ENCODE measurements around the gene PCNX4. TPM values are rescaled to one million over a fixed set of nuclear protein-coding genes. Genes with fewer than 3 reads are reported as not detected.

The PCNX4 gene
- total RNA-seq, 1 experiment from 2014 or later, result 48.4 TPM

- CTCF ChIA-PET, result interaction anchor here (1.3 to 2.1 kb wide), 2 partner anchors 100 to 203 kb away, joined by 3 to 4 read pairs; no protein-coding TSS in a partner anchor
- DNase-seq (ENCODE audit: low read depth, low spot score), result no peak
- RAD21 ChIA-PET (ENCODE audit: low non-redundant PET in 1 of 2, low total read pairs in 2 of 2, uncharacterized antibody in 2 of 2, unreplicated experiment in 2 of 2), result no interaction called here
These were observed 74.4 kb downstream of the PCNX4 start for GRCh38 chr14:60166142-60166541.

DNA sequence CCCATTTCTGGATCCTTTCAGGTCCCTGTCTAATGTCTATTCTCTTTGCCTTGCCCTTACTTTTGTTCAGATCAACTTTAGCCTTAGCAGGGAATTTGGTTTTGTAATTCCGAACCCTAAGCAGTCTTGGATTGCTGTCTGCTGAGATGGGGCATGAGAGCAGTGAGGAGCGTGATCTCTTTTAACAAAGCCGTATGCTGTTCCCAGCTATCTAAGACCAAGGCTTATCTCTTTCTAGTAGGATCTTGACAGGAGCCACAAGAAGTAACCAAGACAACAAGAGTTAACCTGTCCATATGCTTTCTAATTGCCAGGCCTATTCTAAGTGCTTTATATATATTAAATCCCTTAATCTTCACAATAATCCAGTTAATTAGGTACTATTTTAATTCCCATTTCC lies 78.0 kb downstream of the PCNX4 start:
- RAD21 ChIA-PET (ENCODE audit: low non-redundant PET in 1 of 2, low total read pairs in 2 of 2, uncharacterized antibody in 2 of 2, unreplicated experiment in 2 of 2), result no interaction called here

More at GRCh38 chr14:60166142-60166541, 74.4 kb downstream of the PCNX4 start:
- Histone ChIP-seq H3K9me2 (ENCODE audit: insufficient read depth) (no peaks in the 10 kb centered on the region), H3K27ac (ENCODE audit: low read depth, low read length) (0 out of 2 replicates have a peak overlapping the region, but pooled peaks have one; percentile 91), H3K9me3 (ENCODE audit: control insufficient read depth in 1 of 2, insufficient read depth in 1 of 2, low read depth in 1 of 2, low read length in 2 of 2) (no peaks in the 10 kb centered on the region), H3K4me1 (ENCODE audit: control insufficient read depth in 1 of 2, insufficient read depth in 2 of 2, low read length in 2 of 2) (peaks cover 14 to 27% of the 10 kb centered on the region in 2 experiments), H3K9ac (ENCODE audit: low read length) (peak overlapping the region; percentile 87), H3K4me2 (ENCODE audit: low read length) (peak overlapping the region; percentile 97), H3K4me3 (replicated peaks in 1 of 2; ENCODE audit: low read depth in 1 of 2, low read length in 2 of 2) (peak overlapping the region in 1 of 2 experiments; percentile 98; a peak in 2 of 4 replicates), H3K79me2 (ENCODE audit: insufficient read depth, low read length) (peaks cover 5% of the 10 kb centered on the region), H4K20me1 (ENCODE audit: insufficient read depth) (no peaks in the 10 kb centered on the region), H2AFZ (ENCODE audit: low read depth, low read length, poor library complexity, severe bottlenecking) (peak overlapping the region; percentile 78), H3K27me3 (ENCODE audit: insufficient read depth, low read length) (no peaks in the 10 kb centered on the region), H3K36me3 (ENCODE audit: control insufficient read depth in 1 of 2, insufficient read depth in 2 of 2, low read length in 2 of 2) (no peaks in the 10 kb centered on the region)
- intact Hi-C loops (cut with micrococcal nuclease), result loop anchor here (5.0 kb wide), 1 partner anchor 199 kb away; no protein-coding TSS in a partner anchor
- POLR2A ChIA-PET, result no interaction called here
- ATAC-seq, result no peak
- no peak for TF ChIP-seq SIN3A (IDR thresholded peaks at IDR 0.05; ENCODE audit: low read depth)
- no peak for TF ChIP-seq ZNF274 (IDR thresholded peaks at IDR 0.05; ENCODE audit: low read depth, low read length)
- TF ChIP-seq POLR2A (IDR thresholded peaks at IDR 0.05; ENCODE audit: borderline replicate concordance, extremely low read depth, insufficient read depth, insufficient read length), result no peak
- no peak for TF ChIP-seq MAX (IDR thresholded peaks at IDR 0.05)
- no peak for TF ChIP-seq ZFX (IDR thresholded peaks at IDR 0.05)
- BruUV-seq (replicated peaks), result no TSS peak

More for the DNA sequence above, 78.0 kb downstream of the PCNX4 start:
- ChIA-PET POLR2A (no interaction called here), CTCF (interaction anchor here (0.6 kb wide), 1 partner anchor 437 kb away, joined by 3 read pairs; no protein-coding TSS in a partner anchor)
- BruUV-seq (replicated peaks), result no TSS peak
- ATAC-seq (no peak), DNase-seq (ENCODE audit: low read depth, low spot score) (no peak)
- H3K9me3 ChIP-seq (ENCODE audit: control insufficient read depth in 1 of 2, insufficient read depth in 1 of 2, low read depth in 1 of 2, low read length in 2 of 2), result no peaks in the 10 kb centered on the region
- no peak overlapping the region for H2AFZ ChIP-seq (ENCODE audit: low read depth, low read length, poor library complexity, severe bottlenecking)
- intact Hi-C loops (cut with micrococcal nuclease), result loop anchor here (5.0 kb wide), 1 partner anchor 202 kb away; no protein-coding TSS in a partner anchor
- H3K4me1 ChIP-seq (ENCODE audit: control insufficient read depth in 1 of 2, insufficient read depth in 2 of 2, low read length in 2 of 2), result peaks cover 7 to 10% of the 10 kb centered on the region in 2 experiments; a peak in 3 of 4 replicates
- no peak for TF ChIP-seq SIN3A (IDR thresholded peaks at IDR 0.05; ENCODE audit: low read depth)
- no peak for TF ChIP-seq EZH2 (IDR thresholded peaks at IDR 0.05)
- H3K27me3 ChIP-seq (ENCODE audit: insufficient read depth, low read length), result no peaks in the 10 kb centered on the region
- H3K79me2 ChIP-seq (ENCODE audit: insufficient read depth, low read length), result no peaks in the 10 kb centered on the region
- no peaks in the 10 kb centered on the region for H3K36me3 ChIP-seq (ENCODE audit: control insufficient read depth in 1 of 2, insufficient read depth in 2 of 2, low read length in 2 of 2)
- no peak overlapping the region for H3K4me2 ChIP-seq (ENCODE audit: low read length)
- no peak overlapping the region for H3K27ac ChIP-seq (ENCODE audit: low read depth, low read length)
- H4K20me1 ChIP-seq (ENCODE audit: insufficient read depth), result no peaks in the 10 kb centered on the region
- H3K9me2 ChIP-seq (ENCODE audit: insufficient read depth), result no peaks in the 10 kb centered on the region
- no peak overlapping the region for H3K9ac ChIP-seq (ENCODE audit: low read length)
- no peak overlapping the region for H3K4me3 ChIP-seq (replicated peaks in 1 of 2; ENCODE audit: low read depth in 1 of 2, low read length in 2 of 2)

All from HCT116 (cell line).